KMS-11 (cell line): ENCODE measurements around the gene OR6Y1.

Experiments
- H2AFZ ChIP-seq: fragments of 200-600 bp; sonication (generic); 2 replicates; pipeline ENCODE4 v1.6.1; 2016; ENCODE audit warnings: antibody characterized with exemption, mixed run types, low read depth
- H3K27ac ChIP-seq: fragments of 200-600 bp; sonication (generic); 2 replicates; pipeline ENCODE4 v1.6.1; 2016; ENCODE audit warnings: mild to moderate bottlenecking, mixed run types
- H3K27me3 ChIP-seq: fragments of 200-600 bp; sonication (generic); 2 replicates; pipeline ENCODE4 v1.6.1; 2017; ENCODE audit warnings: mild to moderate bottlenecking, low read depth, mixed run types, moderate library complexity; ENCODE audit not compliant: insufficient read depth
- H3K36me3 ChIP-seq: fragments of 200-600 bp; sonication (generic); 2 replicates; pipeline ENCODE4 v1.6.1; 2017; ENCODE audit warnings: mild to moderate bottlenecking, mixed run types; ENCODE audit not compliant: insufficient read depth
- H3K4me1 ChIP-seq: fragments of 200-600 bp; sonication (generic); 2 replicates; pipeline ENCODE4 v1.6.1; 2016; ENCODE audit warnings: mild to moderate bottlenecking, low read depth, mixed run types; ENCODE audit not compliant: poor library complexity, severe bottlenecking
- H3K4me2 ChIP-seq: fragments of 200-600 bp; sonication (generic); 2 replicates; pipeline ENCODE4 v1.7.0; 2016; ENCODE audit warnings: mild to moderate bottlenecking, mixed run types
- H3K4me3 ChIP-seq: fragments of 200-600 bp; sonication (generic); IDR thresholded peaks from 2 replicates; pipeline ENCODE4 v1.6.1; 2017; ENCODE audit warnings: low read depth, low read length, mixed read lengths; ENCODE audit not compliant: insufficient read depth
- H3K79me2 ChIP-seq: fragments of 200-600 bp; sonication (generic); 2 replicates; pipeline ENCODE4 v1.6.1; 2016; ENCODE audit warnings: low read depth, mixed run types; ENCODE audit not compliant: insufficient read depth
- H3K9ac ChIP-seq: fragments of 200-600 bp; sonication (generic); 2 replicates; pipeline ENCODE4 v1.6.1; 2016; ENCODE audit warnings: mild to moderate bottlenecking, mixed run types
- H4K20me1 ChIP-seq: fragments of 200-600 bp; sonication (generic); 2 replicates; pipeline ENCODE4 v1.6.1; 2016; ENCODE audit warnings: mild to moderate bottlenecking, mixed run types; ENCODE audit not compliant: insufficient read depth
- TF ChIP-seq, protein P1 (sequence below): fragments of 200-600 bp; sonication (generic); conservative IDR thresholded peaks from 2 replicates; pipeline ENCODE4 v1.6.1; 2017; ENCODE audit warnings: low read depth, mild to moderate bottlenecking, antibody characterized with exemption, low read length, moderate library complexity, mixed read lengths

OR6Y1 gene

GRCh38 chr1:158506369-158506987 is 47.7 kb downstream of the OR6Y1 start:
- TF ChIP-seq, protein P1, sequence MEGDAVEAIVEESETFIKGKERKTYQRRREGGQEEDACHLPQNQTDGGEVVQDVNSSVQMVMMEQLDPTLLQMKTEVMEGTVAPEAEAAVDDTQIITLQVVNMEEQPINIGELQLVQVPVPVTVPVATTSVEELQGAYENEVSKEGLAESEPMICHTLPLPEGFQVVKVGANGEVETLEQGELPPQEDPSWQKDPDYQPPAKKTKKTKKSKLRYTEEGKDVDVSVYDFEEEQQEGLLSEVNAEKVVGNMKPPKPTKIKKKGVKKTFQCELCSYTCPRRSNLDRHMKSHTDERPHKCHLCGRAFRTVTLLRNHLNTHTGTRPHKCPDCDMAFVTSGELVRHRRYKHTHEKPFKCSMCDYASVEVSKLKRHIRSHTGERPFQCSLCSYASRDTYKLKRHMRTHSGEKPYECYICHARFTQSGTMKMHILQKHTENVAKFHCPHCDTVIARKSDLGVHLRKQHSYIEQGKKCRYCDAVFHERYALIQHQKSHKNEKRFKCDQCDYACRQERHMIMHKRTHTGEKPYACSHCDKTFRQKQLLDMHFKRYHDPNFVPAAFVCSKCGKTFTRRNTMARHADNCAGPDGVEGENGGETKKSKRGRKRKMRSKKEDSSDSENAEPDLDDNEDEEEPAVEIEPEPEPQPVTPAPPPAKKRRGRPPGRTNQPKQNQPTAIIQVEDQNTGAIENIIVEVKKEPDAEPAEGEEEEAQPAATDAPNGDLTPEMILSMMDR: peak; percentile 89
- Histone ChIP-seq H3K9ac (no peak overlapping the region), H3K4me2 (no peak overlapping the region), H2AFZ (no peak overlapping the region), H3K36me3 (no peaks in the 10 kb centered on the region), H3K79me2 (no peaks in the 10 kb centered on the region), H3K4me1 (no peaks in the 10 kb centered on the region), H3K27ac (no peak overlapping the region), H3K4me3 (no peak overlapping the region), H3K27me3 (no peaks in the 10 kb centered on the region), H4K20me1 (no peaks in the 10 kb centered on the region)

- TF ChIP-seq, protein P1: peak; percentile 50
- Histone ChIP-seq H3K27ac (no peak overlapping the region), H3K4me3 (no peak overlapping the region), H3K4me1 (no peaks in the 10 kb centered on the region), H2AFZ (no peak overlapping the region), H3K36me3 (no peaks in the 10 kb centered on the region), H3K79me2 (no peaks in the 10 kb centered on the region), H3K4me2 (no peak overlapping the region), H4K20me1 (no peaks in the 10 kb centered on the region), H3K27me3 (no peaks in the 10 kb centered on the region), H3K9ac (no peak overlapping the region)
Measured at GRCh38 chr1:158496374-158496773, 57.8 kb downstream of the OR6Y1 start.

GRCh38 chr1:158494796-158495195 is 59.4 kb downstream of the OR6Y1 start:
- Histone ChIP-seq H3K36me3 (no peaks in the 10 kb centered on the region), H3K27ac (no peak overlapping the region), H3K79me2 (no peaks in the 10 kb centered on the region), H3K4me2 (no peak overlapping the region), H3K4me1 (no peaks in the 10 kb centered on the region), H3K27me3 (no peaks in the 10 kb centered on the region), H3K4me3 (no peak overlapping the region), H2AFZ (no peak overlapping the region), H4K20me1 (no peaks in the 10 kb centered on the region), H3K9ac (no peak overlapping the region)
- TF ChIP-seq, protein P1: no peak
